Neural progenitor cell (in vitro differentiated cells): ENCODE data around the gene EDN1.

Experiments used
- EZH2 ChIP-seq: fragments of 200-600 bp; sonication (generic); IDR thresholded peaks from 2 replicates; pipeline ENCODE4 v1.6.1; 2017; ENCODE audit warnings: antibody characterized with exemption, mild to moderate bottlenecking, moderate library complexity
- EZH2phosphoT487 ChIP-seq: fragments of 200-600 bp; sonication (generic); IDR thresholded peaks from 2 replicates; pipeline ENCODE4 v1.6.1; 2017; ENCODE audit warnings: antibody characterized with exemption
- TF ChIP-seq, protein P1 (sequence below): fragments of 200-600 bp; sonication (generic); IDR thresholded peaks from 2 replicates; pipeline ENCODE4 v1.5.1; 2017; ENCODE audit warnings: antibody characterized with exemption, mild to moderate bottlenecking

DNA sequence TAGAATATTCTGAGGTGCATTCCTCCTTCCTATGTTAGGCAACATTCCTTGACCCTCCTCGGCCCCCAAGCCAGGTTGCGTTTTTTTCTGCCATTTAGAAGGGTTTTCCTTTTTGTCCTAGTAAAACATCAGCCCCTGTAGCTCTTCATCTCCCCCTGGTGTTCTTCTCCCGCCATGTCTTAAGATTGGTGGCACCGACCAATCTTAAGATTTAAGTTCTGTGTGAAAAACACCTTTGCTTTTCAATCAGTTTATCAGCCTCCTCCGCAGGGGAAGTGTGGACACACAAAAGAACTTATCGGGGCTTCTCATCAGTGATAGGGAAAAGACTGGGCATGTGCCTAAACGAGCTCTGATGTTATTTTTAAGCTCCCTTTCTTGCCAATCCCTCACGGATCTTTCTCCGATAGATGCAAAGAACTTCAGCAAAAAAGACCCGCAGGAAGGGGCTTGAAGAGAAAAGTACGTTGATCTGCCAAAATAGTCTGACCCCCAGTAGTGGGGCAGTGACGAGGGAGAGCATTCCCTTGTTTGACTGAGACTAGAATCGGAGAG lies 719 bp upstream of the EDN1 start:
- TF ChIP-seq, protein P1, sequence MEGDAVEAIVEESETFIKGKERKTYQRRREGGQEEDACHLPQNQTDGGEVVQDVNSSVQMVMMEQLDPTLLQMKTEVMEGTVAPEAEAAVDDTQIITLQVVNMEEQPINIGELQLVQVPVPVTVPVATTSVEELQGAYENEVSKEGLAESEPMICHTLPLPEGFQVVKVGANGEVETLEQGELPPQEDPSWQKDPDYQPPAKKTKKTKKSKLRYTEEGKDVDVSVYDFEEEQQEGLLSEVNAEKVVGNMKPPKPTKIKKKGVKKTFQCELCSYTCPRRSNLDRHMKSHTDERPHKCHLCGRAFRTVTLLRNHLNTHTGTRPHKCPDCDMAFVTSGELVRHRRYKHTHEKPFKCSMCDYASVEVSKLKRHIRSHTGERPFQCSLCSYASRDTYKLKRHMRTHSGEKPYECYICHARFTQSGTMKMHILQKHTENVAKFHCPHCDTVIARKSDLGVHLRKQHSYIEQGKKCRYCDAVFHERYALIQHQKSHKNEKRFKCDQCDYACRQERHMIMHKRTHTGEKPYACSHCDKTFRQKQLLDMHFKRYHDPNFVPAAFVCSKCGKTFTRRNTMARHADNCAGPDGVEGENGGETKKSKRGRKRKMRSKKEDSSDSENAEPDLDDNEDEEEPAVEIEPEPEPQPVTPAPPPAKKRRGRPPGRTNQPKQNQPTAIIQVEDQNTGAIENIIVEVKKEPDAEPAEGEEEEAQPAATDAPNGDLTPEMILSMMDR: peak; percentile 94
- TF ChIP-seq EZH2: peak; percentile 10
- TF ChIP-seq EZH2phosphoT487: no peak
